HG03159 (cell line): ENCODE results near the gene BTBD9.

ENCODE experiments used
- ATAC-seq: cut with Tn5 transposase; IDR thresholded peaks from one replicate; pipeline ENCODE4 v1.9.1; 2021; ENCODE audit warnings: mild to moderate bottlenecking, moderate library complexity; ENCODE audit not compliant: unreplicated experiment

Gene BTBD9

GRCh38 chr6:38264605-38265004 is 375.1 kb downstream of the BTBD9 start:
- no peak for ATAC-seq

DNA sequence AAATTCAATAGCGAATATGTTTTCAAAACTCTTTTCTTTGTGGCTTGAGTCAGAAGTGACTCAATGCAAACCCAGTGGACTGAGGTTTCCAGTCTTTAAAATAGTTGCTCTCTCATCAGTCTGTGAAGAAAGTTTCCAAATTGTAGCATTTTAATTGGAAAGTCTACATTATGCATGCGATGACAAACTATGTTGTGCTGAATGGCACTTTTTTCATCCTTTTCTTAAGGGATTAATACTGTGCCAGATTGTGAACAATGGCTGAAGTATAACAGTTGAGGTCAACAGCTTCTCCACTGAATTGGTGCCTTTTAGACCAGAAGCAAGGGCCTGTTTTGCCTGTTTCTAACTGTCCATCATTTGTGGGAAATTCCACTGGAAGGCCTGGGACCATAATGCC is 377.1 kb downstream of the BTBD9 start:
- ATAC-seq: no peak

GRCh38 chr6:38262026-38262425 is 377.7 kb downstream of the BTBD9 start:
- ATAC-seq: no peak

DNA sequence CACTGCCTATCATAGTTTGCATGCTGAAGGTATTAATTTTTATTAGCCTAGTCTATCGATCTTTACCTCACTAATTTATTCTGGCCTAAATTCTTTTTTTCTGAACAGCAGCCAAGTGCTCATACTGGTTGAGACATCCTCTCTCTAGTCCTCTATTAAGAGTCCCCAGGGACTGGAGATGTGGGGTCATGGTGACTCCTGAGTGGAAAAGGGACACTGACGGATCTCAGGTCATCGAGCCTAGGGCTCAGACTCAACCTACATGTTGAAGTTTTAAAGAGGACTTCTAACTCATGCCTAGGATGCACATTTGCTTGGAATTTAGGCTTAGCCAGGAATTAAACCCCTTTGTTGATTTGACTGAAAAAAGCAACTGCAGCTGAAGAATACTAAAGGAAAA is 378.1 kb downstream of the BTBD9 start:
- ATAC-seq: no peak

GRCh38 chr6:38259736-38260135 is 380.0 kb downstream of the BTBD9 start:
- no peak for ATAC-seq

GRCh38 chr6:38248500-38249234 is 391.1 kb downstream of the BTBD9 start:
- ATAC-seq: no peak

- no peak for ATAC-seq
Observed at GRCh38 chr6:38245295-38245694, 394.4 kb downstream of the BTBD9 start.

DNA sequence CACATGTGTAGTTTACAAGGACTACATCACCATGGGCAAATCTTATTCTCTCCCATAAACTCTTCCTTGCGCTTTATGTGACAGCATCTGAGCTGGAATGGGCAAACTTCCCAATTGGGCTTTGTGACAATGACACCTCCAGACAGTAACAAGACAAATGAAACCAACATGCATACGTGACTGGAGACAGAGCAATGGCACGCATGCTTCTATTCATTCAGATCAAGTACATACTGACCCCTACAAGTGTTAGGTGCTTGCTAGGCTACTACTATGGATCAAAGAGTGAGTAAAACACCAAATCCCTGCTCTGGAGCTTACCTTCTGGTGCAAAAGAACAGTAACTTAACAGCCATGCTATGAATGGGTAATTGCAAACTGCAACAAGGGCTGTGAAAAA is 394.9 kb downstream of the BTBD9 start:
- no peak for ATAC-seq

DNA sequence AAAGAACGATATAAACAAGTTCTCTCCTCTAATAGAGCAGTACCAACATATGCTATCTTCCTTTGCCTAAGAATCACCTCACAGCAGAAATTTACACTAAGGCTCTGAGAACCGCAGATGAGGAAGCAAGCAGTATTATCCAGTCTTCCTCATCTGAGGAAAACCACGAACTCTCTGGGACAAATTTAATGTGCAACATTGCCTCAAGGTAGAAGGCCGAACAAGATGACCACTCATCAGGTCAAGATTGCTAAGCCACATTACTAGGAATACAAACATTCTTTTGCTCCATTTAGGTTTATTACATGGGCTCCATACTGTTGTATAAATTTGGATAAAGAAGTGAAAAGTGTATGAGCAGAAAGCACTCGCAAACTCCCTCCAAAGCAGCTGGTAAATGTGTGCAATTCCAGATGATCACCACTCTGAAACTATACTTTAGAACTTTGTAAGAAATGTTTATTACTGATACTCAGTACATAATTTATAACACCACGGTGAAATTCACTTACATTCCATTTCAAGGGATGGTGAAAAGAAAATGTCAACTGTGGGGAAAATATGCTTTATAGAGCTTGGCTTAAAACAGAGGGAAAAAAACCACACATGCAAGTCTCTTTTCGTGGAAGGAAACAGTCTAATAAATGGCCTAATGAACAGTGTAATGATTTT is 398.4 kb downstream of the BTBD9 start:
- ATAC-seq: no peak

DNA sequence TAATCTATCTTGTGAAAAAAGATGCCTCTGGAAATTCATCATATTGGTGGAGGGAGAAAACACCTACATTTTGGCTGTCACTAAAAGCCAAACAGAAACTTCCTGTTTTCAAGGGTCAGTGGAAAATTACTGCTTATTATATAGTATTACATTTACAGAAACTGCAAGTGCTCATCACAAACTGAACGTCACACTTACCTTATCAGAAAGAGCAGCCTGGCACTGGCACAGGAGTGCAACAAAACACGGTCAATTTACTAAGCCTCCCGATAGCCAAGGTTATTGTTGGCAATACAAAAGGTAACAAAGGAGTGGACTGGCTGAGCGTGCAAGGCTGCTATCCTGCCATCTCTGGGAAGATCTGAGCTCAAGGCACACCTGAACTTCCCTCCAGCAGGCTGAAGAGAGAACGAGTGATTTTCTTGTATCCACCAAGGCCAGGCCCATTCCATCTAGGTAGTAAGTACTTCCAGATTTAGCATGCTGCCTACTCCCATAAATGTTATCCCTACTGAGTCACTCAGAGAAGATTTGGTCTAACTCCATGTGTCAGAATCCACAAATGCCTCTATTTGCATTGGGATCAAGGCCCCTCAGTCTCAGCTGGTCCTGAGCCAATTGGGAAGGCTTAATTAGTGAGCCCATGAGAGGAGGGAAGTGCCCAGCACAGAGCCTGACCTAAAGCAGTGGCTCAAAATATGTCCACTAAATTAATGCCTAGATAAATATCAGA is 399.8 kb downstream of the BTBD9 start:
- no peak for ATAC-seq

DNA sequence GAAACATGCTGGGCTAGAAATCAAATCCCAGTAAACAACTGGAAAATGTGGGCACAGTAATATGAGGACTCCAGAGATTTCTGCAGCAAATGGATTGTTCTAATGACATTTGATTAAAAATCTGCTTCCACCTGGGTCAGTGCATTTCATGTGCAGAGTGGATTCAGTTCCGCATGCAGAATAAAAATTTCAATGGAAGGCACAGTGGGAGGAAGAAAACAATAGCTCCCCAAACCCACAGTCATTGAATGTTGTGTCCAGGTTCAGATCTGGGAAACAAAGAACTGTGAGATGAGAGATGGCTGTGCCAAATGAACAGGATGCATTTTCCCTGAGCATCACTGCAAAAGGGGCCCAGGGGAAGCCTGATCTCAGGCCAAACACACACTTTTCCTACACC is 403.1 kb downstream of the BTBD9 start:
- no peak for ATAC-seq

DNA sequence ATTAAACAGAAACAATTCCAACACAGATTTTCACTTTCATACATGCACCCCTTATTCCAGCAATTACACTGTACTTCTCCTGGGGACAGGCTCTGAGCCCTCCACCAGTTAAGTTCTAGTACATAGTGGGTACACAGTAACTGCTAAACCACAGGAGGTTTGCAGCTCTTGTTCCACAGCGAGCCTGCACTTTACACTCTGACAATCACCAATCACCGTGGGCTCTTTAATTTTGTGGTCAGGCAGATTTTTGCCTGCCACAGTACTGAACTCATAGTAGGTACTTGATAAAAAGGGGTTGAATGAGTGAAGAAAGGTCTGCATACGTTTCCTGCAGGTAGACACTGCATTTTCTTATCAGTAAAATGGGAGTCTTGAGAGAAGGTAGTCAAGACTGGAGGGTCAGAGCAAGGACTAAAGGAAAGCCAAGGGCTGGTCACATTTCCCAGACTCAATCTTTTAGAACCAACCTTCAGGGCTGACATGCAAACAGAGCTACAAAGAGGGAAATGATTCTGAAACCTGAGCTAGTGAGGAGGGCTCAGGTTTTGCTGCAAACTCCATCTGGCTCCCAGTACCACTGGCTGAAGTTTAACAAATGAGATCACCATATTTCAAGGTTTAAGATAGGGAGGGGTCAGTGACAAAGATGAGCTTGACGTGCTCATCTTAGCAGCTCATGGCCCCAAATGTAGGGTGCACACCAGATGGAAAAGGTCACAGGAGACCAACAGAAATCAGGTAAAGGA is 404.6 kb downstream of the BTBD9 start:
- ATAC-seq: peak; percentile 83

DNA sequence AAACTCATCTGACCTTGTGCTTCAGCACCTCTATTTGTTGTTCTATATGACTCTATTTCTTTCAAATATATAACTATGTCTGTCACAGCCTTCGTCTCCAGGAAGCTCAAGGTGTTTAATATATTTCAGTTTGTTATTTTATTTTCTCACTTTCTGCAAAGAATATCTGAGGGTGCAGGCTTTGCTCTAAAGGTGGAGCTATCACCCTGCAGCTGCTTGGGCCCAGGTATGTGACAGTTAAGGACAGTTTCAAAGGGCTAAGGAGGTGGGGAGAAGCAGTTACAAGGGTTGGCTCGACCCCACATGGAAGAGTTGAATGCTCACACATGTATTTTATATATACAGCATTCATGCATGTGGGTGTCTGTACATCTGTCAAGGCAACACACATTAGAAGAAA is 405.6 kb downstream of the BTBD9 start:
- ATAC-seq: no peak

DNA sequence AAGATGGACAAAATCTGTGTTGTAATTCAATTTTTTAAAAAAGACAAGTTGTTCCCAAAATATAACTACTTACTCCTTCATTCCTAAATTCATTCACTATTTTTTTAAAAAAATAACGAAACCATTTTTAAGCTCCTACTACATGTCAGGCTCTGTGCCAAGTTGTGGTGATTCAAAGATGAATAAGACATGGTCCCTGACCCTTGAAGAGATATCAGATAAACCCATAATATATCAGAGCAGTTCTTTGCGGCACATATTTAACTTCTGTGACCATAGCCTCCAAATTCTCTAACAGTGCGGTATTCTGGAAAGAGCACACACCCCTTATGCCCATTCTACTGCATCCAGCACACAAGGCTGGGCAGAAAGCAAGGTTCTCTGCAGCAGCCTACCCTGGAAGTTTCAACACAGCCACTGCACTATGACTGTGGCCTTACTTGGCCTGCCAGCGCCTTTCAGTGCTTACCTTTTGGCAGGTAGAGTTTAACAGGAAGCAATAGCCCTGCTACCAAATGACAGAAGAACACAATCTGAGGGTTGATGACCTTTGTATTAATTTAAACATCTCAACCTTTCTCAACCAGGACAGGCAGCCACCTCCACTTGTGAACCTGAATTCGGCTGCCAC is 406.5 kb downstream of the BTBD9 start:
- no peak for ATAC-seq

DNA sequence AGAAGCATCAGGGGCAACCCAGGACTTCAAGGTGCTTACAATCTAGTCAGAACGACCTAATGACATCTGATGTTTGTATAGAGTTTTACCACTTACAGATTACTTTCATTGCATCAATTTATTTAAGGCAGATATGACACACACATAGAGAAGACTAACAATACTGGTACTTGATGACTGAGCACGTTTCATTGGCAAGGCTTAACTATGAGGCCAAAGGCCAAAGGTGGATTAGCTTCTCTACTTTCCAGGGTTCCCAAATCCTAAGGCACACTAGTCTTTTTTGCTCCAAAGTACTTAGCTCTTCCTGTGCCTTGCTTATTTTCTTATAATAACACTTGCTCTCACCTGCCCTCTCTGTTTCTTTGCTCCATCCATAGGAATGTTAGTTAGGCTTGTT is 414.0 kb downstream of the BTBD9 start:
- ATAC-seq: no peak

DNA sequence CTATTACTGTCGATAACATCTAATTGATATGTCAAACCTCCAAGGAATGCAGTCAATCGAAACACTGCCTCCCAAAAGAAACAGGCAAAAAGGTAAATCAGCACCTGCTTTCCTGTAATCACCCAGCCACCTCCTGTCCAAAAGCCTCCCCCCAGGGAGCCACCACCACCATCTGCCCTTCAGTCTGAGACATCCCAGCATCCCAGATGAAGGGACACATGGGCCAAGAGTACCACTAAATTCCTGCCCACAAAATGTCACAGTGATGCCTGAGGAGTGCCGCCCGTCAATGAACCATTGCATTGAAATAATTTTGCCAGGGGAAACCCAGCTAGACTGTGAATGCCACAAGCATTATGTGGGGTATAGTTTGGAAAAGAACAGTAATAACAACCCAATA is 418.5 kb downstream of the BTBD9 start:
- ATAC-seq: no peak

- ATAC-seq: no peak
Observed at GRCh38 chr6:38220069-38220723, 419.5 kb downstream of the BTBD9 start.

- no peak for ATAC-seq
Observed at GRCh38 chr6:38218235-38218634, 421.5 kb downstream of the BTBD9 start.

- ATAC-seq: no peak
Observed at GRCh38 chr6:38216451-38216850, 423.3 kb downstream of the BTBD9 start.

DNA sequence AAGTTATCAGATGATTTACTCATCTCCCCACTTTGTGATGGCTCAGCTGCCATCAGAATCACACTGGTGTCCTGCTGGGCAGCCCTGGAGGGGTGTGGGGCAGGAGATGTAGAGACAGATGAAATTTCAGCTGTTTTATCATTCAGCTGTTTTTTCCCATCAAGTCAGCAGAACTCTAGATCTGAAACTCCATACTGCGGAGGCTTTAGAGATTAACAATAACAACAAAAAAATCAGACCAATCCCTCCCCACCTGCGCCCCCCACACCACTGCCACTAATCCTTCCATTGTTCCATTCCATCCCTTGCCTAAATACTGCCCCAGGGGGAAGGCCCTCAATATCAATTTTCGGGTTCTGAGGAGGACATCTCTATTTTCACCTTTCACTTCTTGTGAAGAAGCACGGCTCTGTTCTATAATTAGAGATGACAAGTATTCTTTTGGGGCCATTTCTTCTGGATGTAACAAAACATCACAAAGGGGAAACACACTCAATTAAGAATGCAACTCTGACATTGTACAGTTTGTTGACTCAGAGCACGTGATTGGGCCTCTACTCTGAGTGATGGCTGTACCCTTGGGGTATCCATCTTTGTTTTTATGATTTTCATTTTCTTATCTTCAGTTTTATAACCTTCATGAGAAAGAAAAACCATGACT is 423.9 kb downstream of the BTBD9 start:
- no peak for ATAC-seq
